Fibroblast of lung (primary cell): ENCODE measurements around the gene POC5. TPM values are rescaled to one million over a fixed set of nuclear protein-coding genes. Genes with fewer than 3 reads are reported as not detected.
"Not testable (repeated sequence)": the region's sequence is repeated elsewhere in the genome, so short reads cannot be mapped to it uniquely, and the experiment has no call there.

Experiments
- DNase-seq, 2 donors: peaks; one replicate each; pipeline versions ENCODE4 v3.0.0 to v3.0.0-alpha.2; 2010; ENCODE audit warnings: low read depth in 2 of 2
- H2AFZ ChIP-seq: 2 replicates; pipeline ENCODE4 v1.5.1; 2012; ENCODE audit warnings: low read length, control low read depth, inconsistent platforms
- H3K27ac ChIP-seq: 2 replicates; pipeline ENCODE4 v1.5.1; 2011; ENCODE audit warnings: low read length, control low read depth; ENCODE audit not compliant: insufficient read depth
- H3K27me3 ChIP-seq: 2 replicates; pipeline ENCODE4 v1.5.1; 2011; ENCODE audit warnings: mild to moderate bottlenecking, low read length; ENCODE audit not compliant: control insufficient read depth, insufficient read depth
- H3K36me3 ChIP-seq: 2 replicates; pipeline ENCODE4 v1.5.1; 2011; ENCODE audit warnings: low read length; ENCODE audit not compliant: control insufficient read depth, insufficient read depth
- H3K4me1 ChIP-seq: 2 replicates; pipeline ENCODE4 v1.5.1; 2011; ENCODE audit warnings: low read length; ENCODE audit not compliant: control insufficient read depth, insufficient read depth; ENCODE audit errors: extremely low read depth
- H3K4me2 ChIP-seq: 2 replicates; pipeline ENCODE4 v1.5.1; 2011; ENCODE audit warnings: low read length, control low read depth; ENCODE audit not compliant: insufficient read depth; ENCODE audit errors: extremely low read depth
- H3K4me3 ChIP-seq, 4 experiments: fragments of 200-600 bp in 1 of 4; sonication (generic) in 1 of 4; replicated peaks in 1 of 4; 2 replicates each; pipeline ENCODE4 v1.5.1; 2011 to 2016; ENCODE audit warnings: low read length in 4 of 4, low read depth in 3 of 4, mild to moderate bottlenecking in 3 of 4, control low read depth in 2 of 4, inconsistent platforms in 1 of 4, mixed read lengths in 1 of 4; ENCODE audit not compliant: insufficient read depth in 1 of 4; ENCODE audit errors: control extremely low read depth in 1 of 4
- H3K79me2 ChIP-seq: 2 replicates; pipeline ENCODE4 v1.5.1; 2012; ENCODE audit warnings: mild to moderate bottlenecking, low read length, inconsistent platforms; ENCODE audit not compliant: control insufficient read depth, insufficient read depth
- H3K9ac ChIP-seq: 2 replicates; pipeline ENCODE4 v1.5.1; 2011; ENCODE audit warnings: mild to moderate bottlenecking, low read length, control low read depth; ENCODE audit not compliant: insufficient read depth
- H3K9me3 ChIP-seq: 2 replicates; pipeline ENCODE4 v1.5.1; 2012; ENCODE audit warnings: low read depth, low read length; ENCODE audit not compliant: control insufficient read depth, insufficient read depth
- H4K20me1 ChIP-seq: 2 replicates; pipeline ENCODE4 v1.5.1; 2011; ENCODE audit warnings: low read length; ENCODE audit not compliant: control insufficient read depth, insufficient read depth; ENCODE audit errors: extremely low read depth
- CTCF ChIP-seq, 2 donors: IDR thresholded peaks in 1 of 2; conservative IDR thresholded peaks in 1 of 2; 1 replicate in 1 of 2; 2 replicates in 1 of 2; pipeline ENCODE4 v1.5.1; 2011 to 2012; ENCODE audit warnings: low read length in 2 of 2, control low read depth in 1 of 2, inconsistent platforms in 1 of 2, low read depth in 1 of 2, mild to moderate bottlenecking in 1 of 2
- EZH2 ChIP-seq: IDR thresholded peaks from 2 replicates; pipeline ENCODE4 v1.5.1; 2012; ENCODE audit warnings: low read length, control low read depth, mild to moderate bottlenecking; ENCODE audit errors: missing control alignments
- polyA plus RNA-seq, 2 donors: library from polyadenylated mRNA; depleted of rRNA in 1 of 2; stranded (reverse) in 1 of 2; unstranded in 1 of 2; fragments of >200 nt; gene quantifications; 2 replicates each; pipeline ENCODE4 v1.2.1, GENCODE V29; 2011 to 2012; ENCODE audit warnings: missing spikeins in 1 of 2
- total RNA-seq: library from RNA; depleted of rRNA; stranded (reverse); fragments of >200 nt; gene quantifications from 2 replicates; pipeline ENCODE4 v1.2.1, GENCODE V29; 2014

Gene POC5
- total and polyA plus RNA-seq, 2 donors (not counting 1 experiment from before 2014, with no cell fraction given): 9.2 to 17.0 TPM

GRCh38 chr5:75733767-75734166 lies 16.5 kb upstream of the POC5 start:
- Histone ChIP-seq H3K27ac (no peak overlapping the region), H3K27me3 (peaks cover 3% of the 10 kb centered on the region), H3K79me2 (no peaks in the 10 kb centered on the region), H3K36me3 (no peaks in the 10 kb centered on the region), H3K9ac (no peak overlapping the region), H3K4me3 (no peak overlapping the region), H3K4me1 (no peaks in the 10 kb centered on the region), H4K20me1 (no peaks in the 10 kb centered on the region), H3K4me2 (no peak overlapping the region), H2AFZ (no peak overlapping the region), H3K9me3 (no peaks in the 10 kb centered on the region)
- TF ChIP-seq CTCF (conservative IDR thresholded peaks at IDR 0.05 in 1 of 2, IDR thresholded peaks at IDR 0.05 in 1 of 2; ENCODE audit: low read depth in 1 of 2, low read length in 2 of 2): no peak
- no peak for TF ChIP-seq EZH2
- no peak for DNase-seq

- not testable (repeated sequence) for H3K9ac ChIP-seq, H3K4me1 ChIP-seq, H3K36me3 ChIP-seq, H3K4me3 ChIP-seq, DNase-seq, H3K27ac ChIP-seq, H2AFZ ChIP-seq, H3K27me3 ChIP-seq, H3K9me3 ChIP-seq, H3K79me2 ChIP-seq, H4K20me1 ChIP-seq, H3K4me2 ChIP-seq
These were observed 14.3 kb upstream of the POC5 start for GRCh38 chr5:75731515-75731914.

GRCh38 chr5:75729321-75729720 lies 12.1 kb upstream of the POC5 start:
- Histone ChIP-seq H3K27ac (no peak overlapping the region), H3K36me3 (no peaks in the 10 kb centered on the region), H3K4me3 (no peak overlapping the region), H3K9me3 (no peaks in the 10 kb centered on the region), H2AFZ (no peak overlapping the region), H3K79me2 (no peaks in the 10 kb centered on the region), H3K9ac (no peak overlapping the region), H3K4me1 (no peaks in the 10 kb centered on the region), H4K20me1 (no peaks in the 10 kb centered on the region), H3K27me3 (no peaks in the 10 kb centered on the region), H3K4me2 (no peak overlapping the region)
- TF ChIP-seq CTCF (conservative IDR thresholded peaks at IDR 0.05 in 1 of 2, IDR thresholded peaks at IDR 0.05 in 1 of 2; ENCODE audit: low read depth in 1 of 2, low read length in 2 of 2) (no peak), EZH2 (no peak)
- no peak for DNase-seq

GRCh38 chr5:75727931-75728330 lies 10.7 kb upstream of the POC5 start:
- no peak overlapping the region for H3K9ac ChIP-seq
- H3K4me2 ChIP-seq: no peak overlapping the region
- no peaks in the 10 kb centered on the region for H3K27me3 ChIP-seq
- no peaks in the 10 kb centered on the region for H3K79me2 ChIP-seq
- no peaks in the 10 kb centered on the region for H3K4me1 ChIP-seq
- H4K20me1 ChIP-seq: no peaks in the 10 kb centered on the region
- no peak for DNase-seq
- H3K36me3 ChIP-seq: no peaks in the 10 kb centered on the region
- H3K4me3 ChIP-seq: no peak overlapping the region
- TF ChIP-seq EZH2: no peak
- TF ChIP-seq CTCF (conservative IDR thresholded peaks at IDR 0.05 in 1 of 2, IDR thresholded peaks at IDR 0.05 in 1 of 2; ENCODE audit: low read depth in 1 of 2, low read length in 2 of 2): no peak
- H2AFZ ChIP-seq: no peak overlapping the region
- no peak overlapping the region for H3K27ac ChIP-seq
- no peaks in the 10 kb centered on the region for H3K9me3 ChIP-seq

- H3K36me3 ChIP-seq, H3K9ac ChIP-seq, H3K9me3 ChIP-seq, H3K4me3 ChIP-seq, H4K20me1 ChIP-seq, H3K4me2 ChIP-seq, DNase-seq, H3K27ac ChIP-seq, H3K79me2 ChIP-seq, H2AFZ ChIP-seq, H3K4me1 ChIP-seq, H3K27me3 ChIP-seq: not testable (repeated sequence)
These were observed 9.0 kb upstream of the POC5 start for GRCh38 chr5:75726224-75726623.
